Common myeloid progenitor, CD34-positive (primary cell): ENCODE measurements around the gene TAL1.
A peak's percentile ranks its signal among the peaks of the same experiment; 100 is the strongest.

ENCODE experiments used
- CTCF ChIA-PET: fragments of 350-600 bp; sonication (Branson Sonifier 250); formaldehyde crosslinking; loops from one replicate; lab custom pipeline; 2021; ENCODE audit warnings: antibody characterized with exemption; lab: Charles Lee
- POLR2A ChIA-PET: fragments of 350-600 bp; sonication (Branson Sonifier 250); formaldehyde crosslinking; loops from one replicate; lab custom pipeline; 2021; ENCODE audit warnings: antibody characterized with exemption; lab: Charles Lee
- DNase-seq, 3 donors: peaks; one replicate each; pipeline versions ENCODE4 v3.0.0 to v3.0.0-alpha.2; 2013
- H3K27ac ChIP-seq, 2 experiments: 1 replicate in 1 of 2; 2 replicates in 1 of 2; pipeline ENCODE4 v1.7.0; 2013; ENCODE audit warnings: inconsistent platforms in 2 of 2, low read length in 2 of 2, mild to moderate bottlenecking in 2 of 2, low read depth in 1 of 2, moderate library complexity in 1 of 2; ENCODE audit not compliant: severe bottlenecking in 2 of 2, insufficient read depth in 1 of 2, poor library complexity in 1 of 2
- H3K27me3 ChIP-seq, 5 experiments: replicated peaks in 2 of 5; 1 replicate in 3 of 5; 2 replicates in 2 of 5; pipeline versions ENCODE4 v1.6.1 to v1.7.0; 2013; ENCODE audit warnings: low read length in 4 of 5, mild to moderate bottlenecking in 2 of 5, moderate library complexity in 2 of 5, inconsistent platforms in 1 of 5; ENCODE audit not compliant: insufficient read depth in 5 of 5, control insufficient read depth in 4 of 5
- H3K36me3 ChIP-seq, 4 experiments: 1 replicate in 2 of 4; 2 replicates in 2 of 4; pipeline versions ENCODE4 v1.6.1 to v1.7.0; 2013; ENCODE audit warnings: low read length in 3 of 4, control low read depth in 1 of 4, mild to moderate bottlenecking in 1 of 4; ENCODE audit not compliant: control insufficient read depth in 4 of 4, insufficient read depth in 4 of 4
- H3K4me1 ChIP-seq, 4 experiments: 1 replicate in 3 of 4; 2 replicates in 1 of 4; pipeline versions ENCODE4 v1.6.1 to v1.7.1; 2013; ENCODE audit warnings: low read length in 3 of 4, mild to moderate bottlenecking in 3 of 4, control low read depth in 1 of 4, inconsistent platforms in 1 of 4, moderate library complexity in 1 of 4; ENCODE audit not compliant: control insufficient read depth in 4 of 4, insufficient read depth in 4 of 4; ENCODE audit errors: control extremely low read depth in 1 of 4
- H3K4me3 ChIP-seq, 7 experiments: 1 replicate in 4 of 7; 2 replicates in 3 of 7; pipeline versions ENCODE4 v1.5.1 to v1.7.0; 2013; ENCODE audit warnings: mild to moderate bottlenecking in 7 of 7, low read length in 6 of 7, moderate library complexity in 6 of 7, inconsistent platforms in 2 of 7, low read depth in 2 of 7, control low read depth in 1 of 7; ENCODE audit not compliant: insufficient read depth in 4 of 7, control insufficient read depth in 1 of 7; ENCODE audit errors: extremely low read depth in 1 of 7
- H3K9me3 ChIP-seq, 5 experiments: 1 replicate in 4 of 5; 2 replicates in 1 of 5; pipeline versions ENCODE4 v1.6.1 to v1.7.1; 2013; ENCODE audit warnings: low read length in 4 of 5, mild to moderate bottlenecking in 2 of 5, inconsistent platforms in 1 of 5, low read depth in 1 of 5, moderate library complexity in 1 of 5; ENCODE audit not compliant: control insufficient read depth in 4 of 5, insufficient read depth in 2 of 5; ENCODE audit errors: control extremely low read depth in 1 of 5
- WGBS: methylation state at CpG from one replicate; pipeline ENCODE4 v1.1.5; 2013; ENCODE audit not compliant: insufficient coverage; 5-methylcytosine and 5-hydroxymethylcytosine counted together

TAL1 gene

DNA sequence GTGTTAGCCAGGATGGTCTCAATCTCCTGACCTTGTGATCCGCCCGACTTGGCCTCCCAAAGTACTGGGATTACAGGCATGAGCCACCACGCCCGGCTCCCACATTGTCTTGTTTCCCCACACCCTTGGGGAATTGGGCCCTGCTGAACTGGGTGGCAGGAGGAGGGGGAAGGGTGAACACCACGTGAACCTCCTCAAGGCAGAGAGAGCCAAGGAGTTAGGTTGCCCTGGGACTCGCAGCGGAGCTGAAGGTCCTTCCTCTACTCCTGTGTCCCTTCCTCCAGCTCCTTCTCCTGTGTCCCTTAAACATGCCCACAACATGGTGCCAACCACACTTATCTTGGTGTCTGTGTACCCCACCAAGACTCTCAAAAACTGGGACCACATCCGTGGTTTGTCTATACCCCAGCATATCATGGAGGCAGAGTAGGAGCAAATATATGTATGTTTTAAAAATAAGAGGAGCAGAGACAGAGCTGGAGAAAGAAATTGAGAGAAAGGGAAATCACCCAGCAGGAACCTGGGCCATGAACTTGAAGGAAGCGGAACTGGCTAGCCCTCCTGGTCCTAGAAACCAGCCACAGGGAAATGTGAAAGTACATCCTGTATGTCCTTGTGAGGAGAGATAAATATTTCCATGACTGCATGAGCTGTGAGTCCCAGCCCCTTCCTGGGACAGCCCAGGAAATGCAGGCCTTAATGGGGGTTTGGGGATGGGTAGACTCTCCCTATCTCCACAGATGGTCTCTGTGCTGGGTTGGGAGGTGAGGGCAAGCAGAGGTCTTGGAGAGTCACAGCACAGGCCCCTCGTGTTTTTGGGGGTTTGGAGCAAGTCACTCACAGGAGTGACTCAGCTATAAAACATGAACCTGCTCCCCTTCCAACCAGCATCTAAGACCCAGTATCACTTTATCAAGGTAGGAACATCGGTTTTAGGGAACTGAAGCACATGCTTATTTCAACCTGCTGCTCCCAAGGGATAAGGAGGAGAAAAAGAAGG is 9.4 kb upstream of the TAL1 start:
- WGBS, result 64% methylated on average over 4 of the region's 11 CpGs
- CTCF ChIA-PET, result interaction anchor here (1.3 to 2.5 kb wide), 3 partner anchors 22 to 62 kb away, joined by 5 to 10 read pairs (median 9); no protein-coding TSS in a partner anchor
- Histone ChIP-seq H3K27ac (no peak overlapping the region), H3K4me3 (no peak overlapping the region), H3K4me1 (peaks cover 4 to 38% (median 32%) of the 10 kb centered on the region in 4 experiments), H3K9me3 (no peaks in the 10 kb centered on the region), H3K36me3 (no peaks in the 10 kb centered on the region), H3K27me3 (no peaks in the 10 kb centered on the region)
- peak in 2 of 3 donors; percentile 62 to 72 for DNase-seq
- POLR2A ChIA-PET, result no interaction called here

DNA sequence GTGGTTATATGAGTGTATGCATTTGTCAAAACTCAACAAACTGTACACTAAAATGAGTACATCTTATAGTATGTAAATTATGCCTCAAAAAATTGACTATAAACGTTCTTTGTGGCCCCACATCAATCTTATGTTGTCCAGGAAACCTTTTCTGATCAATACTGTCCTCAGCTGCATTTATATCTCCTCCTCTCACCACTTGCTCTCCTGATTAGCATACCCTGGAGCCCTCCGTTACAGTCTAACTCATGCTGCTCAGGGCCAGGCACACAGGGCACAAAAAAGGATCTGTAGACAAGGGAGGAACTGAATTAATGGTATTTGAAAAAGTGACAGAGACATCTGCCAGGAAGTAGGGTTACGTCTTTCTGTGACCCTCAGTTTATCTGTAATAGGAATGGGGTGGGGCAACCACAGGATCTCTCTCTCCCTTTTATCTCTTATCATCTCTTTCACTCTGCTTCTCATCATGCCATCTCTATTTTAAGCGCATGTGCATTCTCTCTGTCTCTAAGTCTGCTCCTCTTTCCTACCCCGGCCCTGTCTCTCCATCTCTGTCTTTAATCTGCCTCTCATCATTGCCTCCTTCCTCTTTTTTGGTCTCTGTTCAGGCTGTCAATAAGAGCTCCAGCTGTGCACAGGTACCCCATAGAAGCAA is 7.0 kb upstream of the TAL1 start:
- peak in 1 of 3 donors; percentile 31 for DNase-seq
- Histone ChIP-seq H3K27me3 (no peaks in the 10 kb centered on the region), H3K36me3 (no peaks in the 10 kb centered on the region), H3K4me1 (peaks cover 10 to 62% (median 55%) of the 10 kb centered on the region in 4 experiments), H3K9me3 (no peaks in the 10 kb centered on the region), H3K4me3 (no peak overlapping the region), H3K27ac (no peak overlapping the region)
- ChIA-PET POLR2A (interaction anchor here (0.7 kb wide), 1 partner anchor 18 kb away, joined by 3 read pairs; no protein-coding TSS in a partner anchor), CTCF (interaction anchor here (0.9 to 3.1 kb wide), 4 partner anchors 9 to 51 kb away, joined by 3 to 19 read pairs (median 4); no protein-coding TSS in a partner anchor)
- WGBS, result 69% methylated on average over 3 of the region's 5 CpGs

DNA sequence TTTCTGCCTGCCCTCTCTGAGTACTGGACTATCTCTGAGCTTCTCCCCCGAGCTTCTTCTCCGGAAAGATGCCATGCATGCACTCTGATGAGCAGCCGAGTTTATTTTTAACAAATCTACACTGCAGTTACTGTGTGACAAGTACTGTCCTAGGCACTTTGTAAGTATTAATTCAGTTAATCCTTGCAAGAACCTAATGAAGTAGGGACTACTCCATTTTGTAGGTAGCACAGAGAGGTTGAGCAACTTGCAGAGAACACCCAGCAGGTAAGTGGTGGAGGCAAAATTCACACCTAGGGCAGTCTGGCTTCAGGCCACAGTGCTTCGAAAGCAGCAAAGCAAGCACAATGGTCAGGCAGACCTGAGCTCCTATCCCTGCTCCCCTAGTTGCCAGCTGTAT is 3.8 kb upstream of the TAL1 start:
- ChIA-PET CTCF (interaction anchor here (0.9 to 2.6 kb wide), 11 partner anchors 9 to 42 kb away, joined by 3 to 21 read pairs (median 5); no protein-coding TSS in a partner anchor), POLR2A (interaction anchor here (0.9 to 1.1 kb wide), 3 partner anchors 10 to 45 kb away, joined by 3 to 4 read pairs (median 3); partner anchors contain the start of gene PDZK1IP1)
- peak overlapping the region in 4 of 7 experiments; percentile 11 to 60 (median 49) for H3K4me3 ChIP-seq
- H3K4me1 ChIP-seq, result peaks cover 13 to 75% (median 65%) of the 10 kb centered on the region in 4 experiments
- 28% methylated on average over 4 of the region's 4 CpGs for WGBS
- H3K27ac ChIP-seq, result no peak overlapping the region
- no peak for DNase-seq
- H3K9me3 ChIP-seq, result no peaks in the 10 kb centered on the region
- no peaks in the 10 kb centered on the region for H3K36me3 ChIP-seq
- H3K27me3 ChIP-seq, result no peaks in the 10 kb centered on the region

DNA sequence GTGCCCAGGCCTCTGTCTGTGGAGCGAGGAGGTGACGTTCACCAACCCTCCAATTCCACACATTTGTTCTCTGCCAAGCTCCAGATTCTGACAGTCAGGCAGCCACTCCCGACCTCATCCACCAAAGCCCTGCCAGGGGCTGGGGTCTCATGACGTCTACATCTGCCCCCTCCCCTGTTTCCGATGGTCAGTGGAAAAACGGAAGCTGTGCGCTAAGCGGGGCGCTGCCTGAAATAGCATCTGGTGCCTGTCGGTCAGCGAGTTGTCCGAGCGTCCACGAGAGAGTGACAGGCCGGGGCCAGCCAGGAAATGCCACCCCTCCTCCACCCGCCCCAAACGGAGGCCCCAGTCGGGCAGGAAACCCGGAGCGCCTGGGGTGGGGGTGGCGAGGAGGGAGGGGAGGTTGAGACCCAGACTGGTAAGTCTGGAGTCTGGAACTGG is 3.2 kb upstream of the TAL1 start:
- ChIA-PET POLR2A (interaction anchor here (0.6 to 1.1 kb wide), 4 partner anchors 10 to 45 kb away, joined by 3 to 4 read pairs (median 3); partner anchors contain the start of gene PDZK1IP1), CTCF (interaction anchor here (0.7 to 2.6 kb wide), 15 partner anchors 8 to 54 kb away, joined by 3 to 21 read pairs (median 4); no protein-coding TSS in a partner anchor)
- DNase-seq, result peak in 1 of 3 donors; percentile 57
- Histone ChIP-seq H3K4me1 (peaks cover 13 to 80% (median 67%) of the 10 kb centered on the region in 4 experiments), H3K4me3 (peak overlapping the region in 4 of 7 experiments; percentile 11 to 60 (median 49)), H3K9me3 (no peaks in the 10 kb centered on the region), H3K27me3 (no peaks in the 10 kb centered on the region), H3K27ac (no peak overlapping the region), H3K36me3 (no peaks in the 10 kb centered on the region)
- WGBS, result 2% methylated on average over 11 of the region's 21 CpGs

DNA sequence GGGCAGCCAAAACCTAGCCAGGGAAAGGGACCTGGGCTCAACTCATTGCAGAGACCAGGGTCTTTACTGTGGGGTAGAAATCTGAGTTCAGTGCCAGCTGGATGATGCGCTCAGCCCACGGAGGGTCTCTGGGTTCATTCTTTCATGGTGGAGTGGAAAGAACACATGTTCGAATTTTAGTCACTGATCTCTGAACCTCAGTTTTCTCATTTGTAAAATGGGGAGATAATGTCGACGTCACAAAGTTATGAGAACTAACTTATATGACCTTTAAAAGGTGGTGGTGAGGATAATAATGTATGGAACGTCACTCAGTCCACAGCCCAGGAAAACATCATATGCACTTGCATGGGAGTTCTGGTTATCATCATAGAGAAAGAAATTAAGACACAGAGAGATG is 1.2 kb upstream of the TAL1 start:
- Histone ChIP-seq H3K4me1 (peaks cover 13 to 89% (median 77%) of the 10 kb centered on the region in 4 experiments), H3K9me3 (no peaks in the 10 kb centered on the region), H3K36me3 (no peaks in the 10 kb centered on the region), H3K27ac (peak overlapping the region in 1 of 2 experiments; percentile 97), H3K4me3 (peak overlapping the region in 2 of 7 experiments; percentile 24 to 100), H3K27me3 (no peaks in the 10 kb centered on the region)
- no peak for DNase-seq
- WGBS, result 100% methylated on average over 4 of the region's 6 CpGs
- ChIA-PET POLR2A (interaction anchor here (1.2 to 1.4 kb wide), 2 partner anchors 19 to 30 kb away, joined by 5 to 9 read pairs; no protein-coding TSS in a partner anchor), CTCF (interaction anchor here (0.8 to 1.9 kb wide), 5 partner anchors 17 to 54 kb away, joined by 3 to 8 read pairs (median 4); no protein-coding TSS in a partner anchor)
